ENCODE measurements around the gene TTLL11.

TTLL11 gene

GRCh38 chr9:121974421-121974820 lies 118.7 kb downstream of the TTLL11 start:
- DNase-seq (ENCODE audit: low read depth in 2 of 2): no peak

GRCh38 chr9:121972501-121972981 lies 120.6 kb downstream of the TTLL11 start:
- no peak for DNase-seq (ENCODE audit: low read depth in 2 of 2)

- no peak for DNase-seq (ENCODE audit: low read depth in 2 of 2)
Measured at GRCh38 chr9:121968056-121968455, 125.1 kb downstream of the TTLL11 start.

GRCh38 chr9:121966706-121967105 lies 126.4 kb downstream of the TTLL11 start:
- DNase-seq (ENCODE audit: low read depth in 2 of 2): no peak

DNA sequence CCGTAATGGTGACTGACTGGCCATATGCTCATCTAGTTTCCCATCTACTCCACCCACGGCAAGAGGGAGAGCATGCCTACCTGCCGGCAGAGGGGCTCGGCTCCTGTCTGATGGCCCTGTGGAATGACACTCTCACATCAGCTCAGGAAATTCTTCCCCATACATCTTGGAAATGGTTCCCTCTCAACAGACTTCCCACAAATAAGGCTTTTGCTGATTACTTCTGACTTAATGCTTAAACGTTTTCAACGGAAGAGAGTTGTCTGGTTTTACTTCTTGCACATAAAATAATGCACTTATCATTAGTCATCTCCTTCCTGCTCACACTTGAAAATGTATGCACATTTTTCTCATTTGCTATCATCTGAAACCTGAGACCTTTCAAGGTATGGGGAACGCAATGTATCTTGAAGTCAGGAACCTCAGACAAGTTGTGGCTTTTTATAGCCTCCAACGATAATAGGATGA lies 129.5 kb downstream of the TTLL11 start:
- no peak for DNase-seq (ENCODE audit: low read depth in 2 of 2)

DNA sequence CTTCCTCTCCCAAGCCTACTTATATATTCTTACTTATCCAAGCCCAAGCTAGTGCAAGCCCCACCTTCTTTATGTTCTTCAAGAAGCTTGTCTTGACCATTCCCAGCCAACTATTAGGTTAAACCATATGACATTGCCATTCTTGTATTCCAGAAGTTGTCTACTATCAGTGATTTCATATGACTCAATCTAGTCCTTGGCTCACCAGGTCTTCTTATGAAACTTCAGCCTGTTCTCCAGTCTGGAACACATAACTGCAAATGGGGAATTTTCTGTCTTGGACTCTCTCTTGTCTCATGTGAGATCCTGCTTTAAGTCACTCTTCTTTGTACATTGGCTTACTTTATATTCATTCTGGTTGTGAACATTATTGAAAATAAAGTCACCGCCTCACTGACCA lies 130.7 kb downstream of the TTLL11 start:
- DNase-seq (ENCODE audit: low read depth in 2 of 2): no peak

DNA sequence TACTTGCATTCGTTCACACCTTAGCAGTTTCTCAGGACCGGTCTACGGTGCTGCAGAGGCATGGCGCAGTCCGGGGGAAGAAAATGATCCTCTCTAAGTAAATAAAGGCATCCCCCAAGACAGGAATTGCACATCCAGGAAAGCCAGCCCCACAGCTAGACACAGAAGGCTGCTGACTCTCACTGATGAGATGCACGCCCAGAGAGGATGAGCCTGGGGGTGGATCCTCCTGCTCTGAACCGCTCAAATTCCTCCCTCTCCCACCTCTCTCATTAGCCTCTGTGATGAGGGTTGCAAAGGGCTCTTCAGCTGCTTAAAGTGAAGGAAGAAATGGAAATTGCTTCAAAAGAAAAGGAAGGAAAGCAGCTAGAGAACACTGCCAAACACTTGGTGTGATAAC lies 132.4 kb downstream of the TTLL11 start:
- no peak for DNase-seq (ENCODE audit: low read depth in 2 of 2)

DNA sequence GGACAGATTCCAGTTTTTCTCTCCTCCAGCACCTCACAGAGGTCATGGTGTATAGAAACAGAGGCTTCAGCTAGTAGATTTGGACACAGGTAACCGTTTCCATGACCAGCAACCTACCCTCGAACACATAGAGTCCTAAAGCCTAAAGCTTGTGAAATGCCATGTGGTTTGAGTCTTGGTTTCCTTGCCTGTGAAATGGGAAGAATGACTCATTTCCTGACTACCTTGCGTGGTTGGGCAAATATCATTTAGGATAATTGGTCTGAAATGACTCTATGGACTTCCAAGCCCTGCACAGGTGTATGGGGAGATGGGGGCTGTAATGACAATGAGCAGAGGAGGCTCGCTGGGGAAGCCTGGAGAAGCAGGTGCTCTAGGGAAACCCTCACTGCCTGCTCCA lies 134.6 kb downstream of the TTLL11 start:
- DNase-seq (ENCODE audit: low read depth in 2 of 2): no peak

- DNase-seq (ENCODE audit: low read depth in 2 of 2): no peak
Measured at GRCh38 chr9:121956808-121957207, 136.3 kb downstream of the TTLL11 start.

- no peak for DNase-seq (ENCODE audit: low read depth in 2 of 2)
Measured at GRCh38 chr9:121955649-121956048, 137.5 kb downstream of the TTLL11 start.

- DNase-seq (ENCODE audit: low read depth in 2 of 2): no peak
Measured at GRCh38 chr9:121954477-121955140, 138.5 kb downstream of the TTLL11 start.

DNA sequence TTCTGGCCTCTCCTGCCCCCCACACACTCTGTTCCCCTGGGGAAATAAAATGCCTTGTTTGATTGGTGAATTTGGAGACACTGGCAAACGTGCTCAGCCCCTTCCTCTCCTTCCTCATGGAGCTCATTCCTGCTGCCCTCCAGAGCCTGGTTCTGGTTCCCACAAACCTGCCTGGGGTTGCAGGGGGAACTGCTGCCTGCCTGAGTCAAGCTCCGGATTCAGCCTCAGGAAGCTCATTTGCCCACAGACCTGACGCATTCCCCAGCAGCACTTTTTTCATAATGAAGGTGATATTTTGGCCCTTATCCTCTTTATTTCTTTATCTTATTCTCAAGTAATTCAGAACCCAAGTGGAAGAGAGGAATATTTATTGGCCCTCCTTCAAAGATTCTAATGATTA lies 140.5 kb downstream of the TTLL11 start:
- no peak for DNase-seq (ENCODE audit: low read depth in 2 of 2)

- DNase-seq (ENCODE audit: low read depth in 2 of 2): no peak
Measured at GRCh38 chr9:121950866-121951265, 142.2 kb downstream of the TTLL11 start.

- DNase-seq (ENCODE audit: low read depth in 2 of 2): no peak
Measured at GRCh38 chr9:121950441-121950840, 142.7 kb downstream of the TTLL11 start.

- DNase-seq (ENCODE audit: low read depth in 2 of 2): no peak
Measured at GRCh38 chr9:121949766-121950165, 143.3 kb downstream of the TTLL11 start.

DNA sequence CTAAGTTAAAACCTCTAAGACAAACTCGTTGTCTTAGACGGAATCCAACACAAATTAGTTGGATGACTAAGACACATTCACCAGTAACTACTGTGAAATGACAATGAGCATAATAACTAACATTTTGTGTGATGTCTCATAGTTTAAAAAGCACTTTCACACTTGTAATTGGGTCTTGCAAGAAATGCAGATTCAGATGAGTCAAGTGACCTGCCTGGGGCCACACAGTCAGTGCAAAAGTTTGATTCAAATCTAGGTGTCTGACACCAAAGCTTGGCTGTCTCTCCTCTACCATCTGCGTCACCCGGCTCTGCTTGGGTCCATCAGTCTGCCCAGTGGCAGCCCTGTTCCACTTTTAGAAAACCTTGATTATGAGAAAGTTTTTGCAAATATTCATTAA lies 143.7 kb downstream of the TTLL11 start:
- DNase-seq (ENCODE audit: low read depth in 2 of 2): no peak

- DNase-seq (ENCODE audit: low read depth in 2 of 2): no peak
Measured at GRCh38 chr9:121947775-121948174, 145.3 kb downstream of the TTLL11 start.

GRCh38 chr9:121946465-121946864 lies 146.6 kb downstream of the TTLL11 start:
- no peak for DNase-seq (ENCODE audit: low read depth in 2 of 2)

- DNase-seq (ENCODE audit: low read depth in 2 of 2): no peak
Measured at GRCh38 chr9:121945849-121946248, 147.3 kb downstream of the TTLL11 start.

DNA sequence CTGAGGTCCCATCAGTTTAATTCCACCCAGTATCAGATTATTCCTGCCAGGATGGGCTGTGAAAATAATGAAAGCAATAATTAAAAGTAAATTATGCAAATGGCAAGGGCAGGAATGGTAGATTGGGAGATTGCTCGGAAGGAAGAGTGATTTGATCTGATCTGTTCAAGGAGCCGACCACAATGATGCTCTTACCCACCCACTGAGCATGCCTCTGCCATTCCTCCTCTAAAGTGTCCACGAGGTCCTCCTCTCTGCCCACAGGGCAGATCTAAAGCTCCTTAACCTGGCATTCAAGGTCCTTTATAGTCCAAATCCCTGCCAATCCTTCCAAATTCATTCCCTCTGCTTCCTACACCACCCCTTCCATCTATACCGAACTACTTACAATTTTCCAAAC lies 147.8 kb downstream of the TTLL11 start:
- no peak for DNase-seq (ENCODE audit: low read depth in 2 of 2)

DNA sequence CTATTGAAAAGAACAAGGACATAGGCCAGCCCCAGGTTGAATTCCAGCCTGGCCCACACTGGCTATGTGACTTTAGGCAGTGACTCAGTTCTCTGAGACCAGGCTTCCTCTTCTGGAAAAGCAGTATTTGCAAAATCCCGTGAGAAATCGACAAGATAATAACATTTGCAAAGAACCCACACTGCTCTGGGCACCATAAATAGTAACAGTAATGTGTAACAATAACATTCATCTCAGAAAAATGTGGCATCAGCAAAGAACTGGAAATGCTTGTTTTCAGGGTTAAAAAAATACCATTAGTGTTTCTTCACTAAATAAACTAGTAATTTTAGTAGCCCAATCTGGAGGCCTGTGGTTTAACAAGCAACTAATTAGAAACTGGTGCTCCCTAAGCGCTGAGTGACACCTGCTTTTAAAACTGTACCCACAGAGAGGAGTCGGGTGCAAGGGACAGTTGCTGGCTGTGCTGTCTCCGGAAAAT lies 148.4 kb downstream of the TTLL11 start:
- DNase-seq (ENCODE audit: low read depth in 2 of 2): no peak

DNA sequence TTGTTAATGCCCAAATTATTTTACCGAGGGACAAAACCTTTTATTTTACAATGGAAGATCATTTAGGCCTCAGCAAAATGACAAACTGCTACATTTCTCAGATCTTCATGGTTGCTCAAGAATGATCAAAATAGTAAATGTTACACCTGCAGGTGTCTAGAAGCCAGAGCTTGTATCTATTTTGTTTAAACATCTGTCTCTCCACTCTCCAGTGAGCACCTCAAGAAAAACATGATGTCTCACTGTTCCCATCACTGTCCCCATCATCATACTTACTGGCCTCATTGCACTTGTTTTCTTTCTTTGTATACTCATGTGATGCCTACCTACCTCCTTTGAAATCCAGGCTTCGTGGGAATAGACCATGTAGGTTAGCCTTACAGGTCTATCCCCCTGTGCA lies 149.6 kb downstream of the TTLL11 start:
- DNase-seq (ENCODE audit: low read depth in 2 of 2): no peak

DNA sequence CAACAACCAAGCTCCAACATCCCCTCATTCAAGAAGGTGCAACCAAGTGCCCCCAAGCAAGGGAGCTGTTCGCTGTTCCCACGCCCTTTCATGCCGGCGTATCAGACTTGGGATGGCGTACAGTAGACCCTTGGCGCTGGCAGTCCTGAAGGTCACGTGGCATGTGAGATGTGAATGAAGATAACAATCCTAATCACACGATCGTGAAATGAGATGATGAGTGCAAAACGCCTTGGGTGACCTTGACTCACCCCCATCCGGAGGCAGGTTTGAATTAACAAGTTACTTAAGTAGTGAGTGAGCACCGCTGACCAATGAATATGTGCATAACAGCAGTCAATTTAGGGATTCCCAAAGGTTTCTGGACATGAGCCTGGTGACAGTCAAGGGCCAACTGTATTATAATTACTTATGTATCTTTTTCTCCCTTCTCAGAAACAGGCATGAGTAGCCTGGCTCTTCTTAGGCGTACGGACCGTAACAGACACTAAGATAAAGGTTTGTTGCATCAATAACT lies 150.2 kb downstream of the TTLL11 start:
- no peak for DNase-seq (ENCODE audit: low read depth in 2 of 2)

GRCh38 chr9:121942313-121942712 lies 150.8 kb downstream of the TTLL11 start:
- DNase-seq (ENCODE audit: low read depth in 2 of 2): no peak

Data from stimulated activated CD8-positive, alpha-beta memory T cell treated with anti-CD3 and anti-CD28 coated beads, Interleukin-2, amount 100 ng/mL, for 1 hour (primary cell).